GM12892 (cell line): ENCODE measurements around the gene VAMP3.

Experiments used
- POLR2A ChIP-seq: IDR thresholded peaks from 2 replicates; pipeline ENCODE4 v1.6.1; 2011; ENCODE audit warnings: low read depth, low read length, control low read depth
- POLR2AphosphoS5 ChIP-seq: IDR thresholded peaks from 2 replicates; pipeline ENCODE4 v1.6.1; 2011; ENCODE audit warnings: low read depth, low read length, control low read depth

- TF ChIP-seq POLR2A (no peak), POLR2AphosphoS5 (no peak)
These were observed 18.3 kb upstream of the VAMP3 start for GRCh38 chr1:7752512-7753417.
